Stomach (tissue), 9 donors: ENCODE results near the gene PITPNM3. TPM values are rescaled to one million over a fixed set of nuclear protein-coding genes. Genes with fewer than 3 reads are reported as not detected.

Experiments
- DNase-seq, 2 donors: peaks; one replicate each; pipeline versions ENCODE4 v3.0.0 to v3.0.0-alpha.2; 2013 to 2019
- H3K27ac ChIP-seq, 5 donors: fragments of 200-600 bp in 4 of 5; sonication (generic) in 4 of 5; one replicate each; pipeline ENCODE4 v1.5.1; 2013 to 2019; ENCODE audit warnings: mild to moderate bottlenecking in 1 of 5, moderate library complexity in 1 of 5
- H3K27me3 ChIP-seq, 3 donors: fragments of 200-600 bp; sonication (generic); one replicate each; pipeline ENCODE4 v1.5.1; 2017 to 2019; ENCODE audit warnings: mixed run types in 1 of 3
- H3K36me3 ChIP-seq, 4 donors: fragments of 200-600 bp; sonication (generic); 1 replicate in 3 of 4; 2 replicates in 1 of 4; pipeline ENCODE4 v1.5.1; 2016 to 2019
- H3K4me1 ChIP-seq, 4 donors: fragments of 200-600 bp; sonication (generic); one replicate each; pipeline ENCODE4 v1.5.1; 2016 to 2019
- H3K4me3 ChIP-seq, 4 donors: fragments of 200-600 bp; sonication (generic) in 3 of 4; one replicate each; pipeline ENCODE4 v1.5.1; 2016 to 2019; ENCODE audit warnings: mild to moderate bottlenecking in 1 of 4
- H3K9me3 ChIP-seq, 4 donors: fragments of 200-600 bp; sonication (generic); one replicate each; pipeline ENCODE4 v1.5.1; 2016 to 2019
- EP300 ChIP-seq: sonication (generic); formaldehyde crosslinking; IDR thresholded peaks from one replicate; pipeline ENCODE4 v1.6.1; 2017; ENCODE audit warnings: antibody characterized with exemption
- POLR2A ChIP-seq, 4 donors: fragments of 450-650 bp; IDR thresholded peaks; one replicate each; pipeline ENCODE4 v1.6.1; 2016; ENCODE audit warnings: antibody characterized with exemption in 4 of 4, control low read depth in 2 of 4, mild to moderate bottlenecking in 1 of 4, moderate library complexity in 1 of 4
- POLR2AphosphoS5 ChIP-seq, 3 donors: sonication (generic); formaldehyde crosslinking; IDR thresholded peaks; one replicate each; pipeline ENCODE4 v1.6.1; 2016; ENCODE audit warnings: antibody characterized with exemption in 3 of 3
- WGBS, 5 donors: extraction: QIAGEN DNeasy Blood & Tissue Kit in 3 of 5; methylation state at CpG; one replicate each; pipeline versions ENCODE4 v1.1.5 to v1.1.7; 2013 to 2018; 5-methylcytosine and 5-hydroxymethylcytosine counted together
- intact Hi-C: fragments of 100-400 bp; cut with DNase I; formaldehyde crosslinking; loops from one replicate; pipeline ENCODE4 v1.15.1; 2023; ENCODE audit warnings: low total_unique reads
- polyA plus RNA-seq, 3 donors: library from polyadenylated mRNA; stranded (reverse); fragments of 200-250 nt; gene quantifications; one replicate each; pipeline ENCODE4 v1.2.3, GENCODE V29; 2013
- total RNA-seq, 5 donors: library from RNA; depleted of rRNA; stranded (reverse); fragments of >200 nt; gene quantifications; one replicate each; pipeline versions ENCODE4 v1.1.0 to v1.2.3, GENCODE V29; 2014 to 2016
- TF ChIP-seq, protein P1 (sequence below), 7 experiments: fragments of 450-650 bp in 4 of 7; fragments of 200-600 bp in 3 of 7; sonication (generic) in 3 of 7; IDR thresholded peaks; one replicate each; pipeline ENCODE4 v1.5.1; 2016 to 2019; ENCODE audit warnings: antibody characterized with exemption in 7 of 7, control low read depth in 2 of 7, mild to moderate bottlenecking in 1 of 7
- donor health status: healthy with polysubstance abuse.
- donor health status: Bipolar disorder and iron deficiency.
- donor health status: healthy.

The PITPNM3 gene
- total and polyA plus RNA-seq, 8 donors, result 1.1 to 19.3 (median 5.8) TPM

DNA sequence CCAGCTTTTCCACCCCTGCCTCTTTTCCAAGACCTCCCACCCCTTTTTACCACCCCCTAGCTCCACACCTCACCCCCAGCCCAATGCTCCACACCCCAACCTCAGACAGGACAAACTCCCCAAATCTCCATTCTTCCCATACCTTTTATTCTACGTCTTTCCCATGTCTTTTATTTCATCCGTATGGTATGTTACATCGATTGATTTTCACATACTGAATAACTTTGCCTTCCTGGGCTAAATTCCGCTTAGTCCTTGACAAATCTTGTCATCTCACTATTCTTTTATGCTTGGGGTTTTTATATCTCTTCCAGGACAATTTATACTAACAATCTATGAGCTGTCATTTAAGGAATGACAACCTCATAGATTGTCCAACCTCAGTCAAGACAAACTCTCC lies 46.4 kb downstream of the PITPNM3 start:
- H3K36me3 ChIP-seq, result no peaks in the 10 kb centered on the region
- TF ChIP-seq POLR2A (IDR thresholded peaks at IDR 0.05) (no peak), POLR2AphosphoS5 (IDR thresholded peaks at IDR 0.05) (no peak), EP300 (no peak)
- TF ChIP-seq, protein P1, sequence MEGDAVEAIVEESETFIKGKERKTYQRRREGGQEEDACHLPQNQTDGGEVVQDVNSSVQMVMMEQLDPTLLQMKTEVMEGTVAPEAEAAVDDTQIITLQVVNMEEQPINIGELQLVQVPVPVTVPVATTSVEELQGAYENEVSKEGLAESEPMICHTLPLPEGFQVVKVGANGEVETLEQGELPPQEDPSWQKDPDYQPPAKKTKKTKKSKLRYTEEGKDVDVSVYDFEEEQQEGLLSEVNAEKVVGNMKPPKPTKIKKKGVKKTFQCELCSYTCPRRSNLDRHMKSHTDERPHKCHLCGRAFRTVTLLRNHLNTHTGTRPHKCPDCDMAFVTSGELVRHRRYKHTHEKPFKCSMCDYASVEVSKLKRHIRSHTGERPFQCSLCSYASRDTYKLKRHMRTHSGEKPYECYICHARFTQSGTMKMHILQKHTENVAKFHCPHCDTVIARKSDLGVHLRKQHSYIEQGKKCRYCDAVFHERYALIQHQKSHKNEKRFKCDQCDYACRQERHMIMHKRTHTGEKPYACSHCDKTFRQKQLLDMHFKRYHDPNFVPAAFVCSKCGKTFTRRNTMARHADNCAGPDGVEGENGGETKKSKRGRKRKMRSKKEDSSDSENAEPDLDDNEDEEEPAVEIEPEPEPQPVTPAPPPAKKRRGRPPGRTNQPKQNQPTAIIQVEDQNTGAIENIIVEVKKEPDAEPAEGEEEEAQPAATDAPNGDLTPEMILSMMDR (IDR thresholded peaks at IDR 0.05), result no peak
- intact Hi-C loops, result no loop called here
- no peak overlapping the region for H3K27ac ChIP-seq
- no peaks in the 10 kb centered on the region for H3K27me3 ChIP-seq
- no peak for DNase-seq
- no peaks in the 10 kb centered on the region for H3K9me3 ChIP-seq
- H3K4me3 ChIP-seq, result no peak overlapping the region
- peaks cover 7 to 29% (median 17%) of the 10 kb centered on the region in 4 donors for H3K4me1 ChIP-seq
- WGBS, 5 donors, result 88 to 94% (median 92%) methylated on average over 4 of the region's 4 CpGs

DNA sequence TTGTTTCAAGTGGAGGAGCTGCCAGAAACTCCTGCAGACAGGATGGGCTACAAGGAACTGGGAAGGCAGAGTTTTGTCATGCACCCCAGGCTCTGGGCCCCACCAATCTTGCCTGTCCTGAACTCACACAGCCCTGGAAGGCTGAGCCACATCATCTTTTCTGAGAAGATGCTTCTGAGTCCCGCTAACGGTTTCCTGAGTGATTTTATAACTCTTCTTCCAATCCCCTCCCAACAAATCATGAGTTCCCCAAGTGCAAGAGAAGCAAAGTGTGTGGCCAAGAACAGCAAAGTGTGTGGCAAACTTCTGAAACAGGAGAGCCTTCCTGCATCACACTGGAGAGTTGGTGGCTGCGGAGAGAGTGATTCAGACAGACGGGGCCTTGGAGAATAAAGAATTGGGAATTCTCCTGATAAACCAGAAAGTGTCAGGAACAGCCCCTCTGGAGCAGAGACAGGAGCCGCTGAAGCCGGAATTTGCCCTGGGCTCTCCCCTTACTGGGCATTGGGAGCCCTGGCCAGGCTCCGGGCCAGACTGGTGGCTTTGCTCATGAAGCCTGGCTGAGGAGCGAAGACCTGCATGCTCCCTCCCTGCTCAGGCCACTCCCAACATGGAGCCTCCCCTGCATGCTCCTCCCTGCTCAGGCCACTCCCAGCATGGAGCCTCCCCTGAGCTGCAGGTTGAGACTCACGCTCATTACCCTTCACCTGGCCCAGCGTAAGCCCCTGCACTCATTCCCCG lies 47.2 kb downstream of the PITPNM3 start:
- DNase-seq, result peak in 1 of 2 donors; percentile 20
- no peak for TF ChIP-seq EP300
- no peak for TF ChIP-seq POLR2AphosphoS5 (IDR thresholded peaks at IDR 0.05)
- TF ChIP-seq, protein P1 (IDR thresholded peaks at IDR 0.05), result no peak
- TF ChIP-seq POLR2A (IDR thresholded peaks at IDR 0.05), result no peak
- intact Hi-C loops, result no loop called here
- peaks cover 7 to 29% (median 17%) of the 10 kb centered on the region in 4 donors for H3K4me1 ChIP-seq
- 77 to 91% (median 87%) methylated on average over 9 to 11 of the region's 11 CpGs for WGBS, 5 donors
- no peaks in the 10 kb centered on the region for H3K9me3 ChIP-seq
- no peaks in the 10 kb centered on the region for H3K27me3 ChIP-seq
- no peak overlapping the region for H3K4me3 ChIP-seq
- peak overlapping the region in 1 of 5 donors; percentile 54 for H3K27ac ChIP-seq
- no peaks in the 10 kb centered on the region for H3K36me3 ChIP-seq

- Histone ChIP-seq H3K4me3 (no peak overlapping the region), H3K4me1 (peaks cover 7 to 29% (median 17%) of the 10 kb centered on the region in 4 donors), H3K36me3 (peaks cover 0 to 2% (median 0%) of the 10 kb centered on the region in 4 donors), H3K9me3 (no peaks in the 10 kb centered on the region), H3K27me3 (no peaks in the 10 kb centered on the region), H3K27ac (peak overlapping the region in 2 of 5 donors; percentile 32 to 54)
- intact Hi-C loops, result no loop called here
- WGBS, 5 donors, result 66 to 88% (median 75%) methylated on average over 8 to 15 of the region's 15 CpGs
- DNase-seq, result no peak
- TF ChIP-seq, protein P1 (IDR thresholded peaks at IDR 0.05), result no peak
- TF ChIP-seq EP300 (no peak), POLR2AphosphoS5 (IDR thresholded peaks at IDR 0.05) (no peak), POLR2A (IDR thresholded peaks at IDR 0.05) (no peak)
Measured at GRCh38 chr17:6508519-6509030, 47.8 kb downstream of the PITPNM3 start.

DNA sequence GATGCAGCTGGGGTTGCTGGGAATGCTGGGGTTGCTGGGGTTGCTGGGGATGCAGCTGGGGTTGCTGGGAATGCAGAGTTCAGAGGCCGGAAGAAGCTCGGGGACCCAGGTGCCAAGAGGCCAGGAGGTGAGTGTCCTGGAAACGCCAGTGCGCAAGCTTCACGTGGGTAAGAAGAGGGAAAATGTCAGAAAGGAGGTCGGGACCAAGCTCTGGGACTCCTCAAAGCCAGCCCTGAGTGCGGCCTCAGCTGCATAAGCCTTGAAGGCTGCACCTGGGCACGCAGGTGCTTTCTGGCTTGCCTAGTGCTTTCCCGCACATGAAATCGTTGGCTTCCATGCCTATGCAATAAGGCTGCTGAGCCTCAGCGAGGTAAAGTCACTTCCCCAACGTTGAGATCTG lies 48.3 kb downstream of the PITPNM3 start:
- no peaks in the 10 kb centered on the region for H3K27me3 ChIP-seq
- peaks cover 7 to 29% (median 17%) of the 10 kb centered on the region in 4 donors for H3K4me1 ChIP-seq
- 76 to 87% (median 81%) methylated on average over 8 to 12 of the region's 12 CpGs for WGBS, 5 donors
- H3K36me3 ChIP-seq, result peaks cover 0 to 8% (median 3%) of the 10 kb centered on the region in 4 donors
- H3K27ac ChIP-seq, result peak overlapping the region in 2 of 5 donors; percentile 32 to 54
- no peaks in the 10 kb centered on the region for H3K9me3 ChIP-seq
- no peak for DNase-seq
- H3K4me3 ChIP-seq, result no peak overlapping the region
- TF ChIP-seq, protein P1 (IDR thresholded peaks at IDR 0.05), result no peak
- TF ChIP-seq POLR2AphosphoS5 (IDR thresholded peaks at IDR 0.05) (no peak), EP300 (no peak), POLR2A (IDR thresholded peaks at IDR 0.05) (no peak)
- intact Hi-C loops, result no loop called here
